Measurements from ENCODE around the gene DST. TPM values are rescaled to one million over a fixed set of nuclear protein-coding genes. Genes with fewer than 3 reads are reported as not detected.

DST gene
- total RNA-seq, 4 donors from 2014 or later, result 189 to 276 (median 219) TPM

- TF ChIP-seq CTCF (IDR thresholded peaks at IDR 0.05; ENCODE audit: low read depth), result no peak
Measured at GRCh38 chr6:56488281-56488680, 154.4 kb downstream of the DST start.

- no peak for TF ChIP-seq CTCF (IDR thresholded peaks at IDR 0.05; ENCODE audit: low read depth)
Measured at GRCh38 chr6:56486681-56487080, 156.0 kb downstream of the DST start.

- TF ChIP-seq CTCF (IDR thresholded peaks at IDR 0.05; ENCODE audit: low read depth), result no peak
Measured at GRCh38 chr6:56484669-56485068, 158.0 kb downstream of the DST start.

GRCh38 chr6:56483929-56484328 lies 158.8 kb downstream of the DST start:
- TF ChIP-seq CTCF (IDR thresholded peaks at IDR 0.05; ENCODE audit: low read depth), result no peak

GRCh38 chr6:56482525-56482924 lies 160.2 kb downstream of the DST start:
- no peak for TF ChIP-seq CTCF (IDR thresholded peaks at IDR 0.05; ENCODE audit: low read depth)

GRCh38 chr6:56481957-56482356 lies 160.7 kb downstream of the DST start:
- no peak for TF ChIP-seq CTCF (IDR thresholded peaks at IDR 0.05; ENCODE audit: low read depth)

- no peak for TF ChIP-seq CTCF (IDR thresholded peaks at IDR 0.05; ENCODE audit: low read depth)
Measured at GRCh38 chr6:56480654-56481337, 161.9 kb downstream of the DST start.

All from subcutaneous adipose tissue (tissue), 4 donors.